ENCODE results near the gene MEIKIN.
"Not testable (repeated sequence)": the region's sequence is repeated elsewhere in the genome, so short reads cannot be mapped to it uniquely, and the experiment has no call there.

The MEIKIN gene

GRCh38 chr5:131789765-131790164 lies 155.7 kb downstream of the MEIKIN start:
- H3K4me3 Mint-ChIP-seq: no peak overlapping the region
- no peak overlapping the region for H3K27ac Mint-ChIP-seq
- H3K4me1 Mint-ChIP-seq (ENCODE audit: low read depth): peaks cover 54% of the 10 kb centered on the region
- peaks cover 32% of the 10 kb centered on the region for H3K36me3 Mint-ChIP-seq (ENCODE audit: low read depth)
- H3K9me3 Mint-ChIP-seq: no peaks in the 10 kb centered on the region
- H3K27me3 Mint-ChIP-seq: no peaks in the 10 kb centered on the region

GRCh38 chr5:131787736-131788135 lies 157.7 kb downstream of the MEIKIN start:
- Mint-ChIP-seq H3K27ac (no peak overlapping the region), H3K9me3 (no peaks in the 10 kb centered on the region), H3K36me3 (ENCODE audit: low read depth) (peaks cover 28% of the 10 kb centered on the region), H3K4me3 (no peak overlapping the region), H3K27me3 (no peaks in the 10 kb centered on the region), H3K4me1 (ENCODE audit: low read depth) (peaks cover 36% of the 10 kb centered on the region)

GRCh38 chr5:131786900-131787692 lies 158.4 kb downstream of the MEIKIN start:
- Mint-ChIP-seq H3K27me3 (no peaks in the 10 kb centered on the region), H3K27ac (no peak overlapping the region), H3K4me3 (no peak overlapping the region), H3K36me3 (ENCODE audit: low read depth) (peaks cover 28% of the 10 kb centered on the region), H3K9me3 (no peaks in the 10 kb centered on the region), H3K4me1 (ENCODE audit: low read depth) (peaks cover 30% of the 10 kb centered on the region)

GRCh38 chr5:131786036-131786435 lies 159.4 kb downstream of the MEIKIN start:
- Mint-ChIP-seq H3K4me3 (no peak overlapping the region), H3K27ac (no peak overlapping the region), H3K27me3 (no peaks in the 10 kb centered on the region), H3K9me3 (no peaks in the 10 kb centered on the region), H3K36me3 (ENCODE audit: low read depth) (peaks cover 33% of the 10 kb centered on the region), H3K4me1 (ENCODE audit: low read depth) (peaks cover 26% of the 10 kb centered on the region)

- H3K36me3 Mint-ChIP-seq (ENCODE audit: low read depth): peaks cover 25% of the 10 kb centered on the region
- no peak overlapping the region for H3K27ac Mint-ChIP-seq
- H3K27me3 Mint-ChIP-seq: no peaks in the 10 kb centered on the region
- H3K9me3 Mint-ChIP-seq: no peaks in the 10 kb centered on the region
- peaks cover 18% of the 10 kb centered on the region for H3K4me1 Mint-ChIP-seq (ENCODE audit: low read depth)
- no peak overlapping the region for H3K4me3 Mint-ChIP-seq
Observed at GRCh38 chr5:131783874-131784273, 161.6 kb downstream of the MEIKIN start.

- H3K27ac Mint-ChIP-seq: no peak overlapping the region
- no peak overlapping the region for H3K4me3 Mint-ChIP-seq
- no peaks in the 10 kb centered on the region for H3K9me3 Mint-ChIP-seq
- H3K27me3 Mint-ChIP-seq: no peaks in the 10 kb centered on the region
- peaks cover 23% of the 10 kb centered on the region for H3K36me3 Mint-ChIP-seq (ENCODE audit: low read depth)
- H3K4me1 Mint-ChIP-seq (ENCODE audit: low read depth): peaks cover 18% of the 10 kb centered on the region
Observed at GRCh38 chr5:131783357-131783756, 162.1 kb downstream of the MEIKIN start.

GRCh38 chr5:131782717-131783116 lies 162.7 kb downstream of the MEIKIN start:
- Mint-ChIP-seq H3K36me3 (ENCODE audit: low read depth) (peaks cover 23% of the 10 kb centered on the region), H3K27me3 (no peaks in the 10 kb centered on the region), H3K4me3 (no peak overlapping the region), H3K4me1 (ENCODE audit: low read depth) (peaks cover 18% of the 10 kb centered on the region), H3K9me3 (no peaks in the 10 kb centered on the region), H3K27ac (no peak overlapping the region)

- H3K27ac Mint-ChIP-seq, H3K4me3 Mint-ChIP-seq, H3K27me3 Mint-ChIP-seq, H3K9me3 Mint-ChIP-seq: not testable (repeated sequence)
- peaks cover 25% of the 10 kb centered on the region for H3K36me3 Mint-ChIP-seq (ENCODE audit: low read depth)
- peaks cover 32% of the 10 kb centered on the region for H3K4me1 Mint-ChIP-seq (ENCODE audit: low read depth)
Observed at GRCh38 chr5:131778141-131778540, 167.3 kb downstream of the MEIKIN start.

- Mint-ChIP-seq H3K4me1 (ENCODE audit: low read depth) (peaks cover 29% of the 10 kb centered on the region), H3K36me3 (ENCODE audit: low read depth) (peaks cover 11% of the 10 kb centered on the region), H3K9me3 (no peaks in the 10 kb centered on the region), H3K27ac (no peak overlapping the region), H3K27me3 (no peaks in the 10 kb centered on the region), H3K4me3 (no peak overlapping the region)
Observed at GRCh38 chr5:131776450-131776849, 169.0 kb downstream of the MEIKIN start.

- Mint-ChIP-seq H3K27ac (no peak overlapping the region), H3K4me3 (no peak overlapping the region), H3K4me1 (ENCODE audit: low read depth) (peaks cover 26% of the 10 kb centered on the region), H3K36me3 (ENCODE audit: low read depth) (peaks cover 3% of the 10 kb centered on the region), H3K27me3 (no peaks in the 10 kb centered on the region), H3K9me3 (no peaks in the 10 kb centered on the region)
Observed at GRCh38 chr5:131774652-131775367, 170.7 kb downstream of the MEIKIN start.

GRCh38 chr5:131773805-131774204 lies 171.7 kb downstream of the MEIKIN start:
- H3K27me3 Mint-ChIP-seq: no peaks in the 10 kb centered on the region
- H3K36me3 Mint-ChIP-seq (ENCODE audit: low read depth): peaks cover 3% of the 10 kb centered on the region
- H3K27ac Mint-ChIP-seq: no peak overlapping the region
- H3K4me3 Mint-ChIP-seq: no peak overlapping the region
- H3K9me3 Mint-ChIP-seq: no peaks in the 10 kb centered on the region
- peaks cover 30% of the 10 kb centered on the region for H3K4me1 Mint-ChIP-seq (ENCODE audit: low read depth)

- H3K27me3 Mint-ChIP-seq: no peaks in the 10 kb centered on the region
- H3K27ac Mint-ChIP-seq: no peak overlapping the region
- H3K36me3 Mint-ChIP-seq (ENCODE audit: low read depth): peaks cover 4% of the 10 kb centered on the region
- H3K4me1 Mint-ChIP-seq (ENCODE audit: low read depth): peaks cover 27% of the 10 kb centered on the region
- H3K4me3 Mint-ChIP-seq: no peak overlapping the region
- no peaks in the 10 kb centered on the region for H3K9me3 Mint-ChIP-seq
Observed at GRCh38 chr5:131771692-131772091, 173.8 kb downstream of the MEIKIN start.

GRCh38 chr5:131769961-131770360 lies 175.5 kb downstream of the MEIKIN start:
- no peaks in the 10 kb centered on the region for H3K27me3 Mint-ChIP-seq
- H3K4me1 Mint-ChIP-seq (ENCODE audit: low read depth): peaks cover 27% of the 10 kb centered on the region
- H3K4me3 Mint-ChIP-seq: no peak overlapping the region
- no peak overlapping the region for H3K27ac Mint-ChIP-seq
- H3K9me3 Mint-ChIP-seq: no peaks in the 10 kb centered on the region
- H3K36me3 Mint-ChIP-seq (ENCODE audit: low read depth): peaks cover 8% of the 10 kb centered on the region

- Mint-ChIP-seq H3K4me1 (ENCODE audit: low read depth) (peaks cover 25% of the 10 kb centered on the region), H3K27ac (no peak overlapping the region), H3K36me3 (ENCODE audit: low read depth) (peaks cover 10% of the 10 kb centered on the region), H3K9me3 (no peaks in the 10 kb centered on the region), H3K4me3 (no peak overlapping the region), H3K27me3 (no peaks in the 10 kb centered on the region)
Observed at GRCh38 chr5:131769336-131769735, 176.1 kb downstream of the MEIKIN start.

- H3K4me3 Mint-ChIP-seq: no peak overlapping the region
- peaks cover 17% of the 10 kb centered on the region for H3K36me3 Mint-ChIP-seq (ENCODE audit: low read depth)
- peaks cover 10% of the 10 kb centered on the region for H3K9me3 Mint-ChIP-seq
- no peak overlapping the region for H3K27ac Mint-ChIP-seq
- no peaks in the 10 kb centered on the region for H3K27me3 Mint-ChIP-seq
- H3K4me1 Mint-ChIP-seq (ENCODE audit: low read depth): peaks cover 14% of the 10 kb centered on the region
Observed at GRCh38 chr5:131767891-131768290, 177.6 kb downstream of the MEIKIN start.
